GM18870 (cell line): ENCODE data around the gene ZSWIM3.

Source experiments
- ATAC-seq: cut with Tn5 transposase; IDR thresholded peaks from one replicate; pipeline ENCODE4 v1.9.1; 2021; ENCODE audit warnings: moderate library complexity; ENCODE audit not compliant: unreplicated experiment

ZSWIM3 gene

DNA sequence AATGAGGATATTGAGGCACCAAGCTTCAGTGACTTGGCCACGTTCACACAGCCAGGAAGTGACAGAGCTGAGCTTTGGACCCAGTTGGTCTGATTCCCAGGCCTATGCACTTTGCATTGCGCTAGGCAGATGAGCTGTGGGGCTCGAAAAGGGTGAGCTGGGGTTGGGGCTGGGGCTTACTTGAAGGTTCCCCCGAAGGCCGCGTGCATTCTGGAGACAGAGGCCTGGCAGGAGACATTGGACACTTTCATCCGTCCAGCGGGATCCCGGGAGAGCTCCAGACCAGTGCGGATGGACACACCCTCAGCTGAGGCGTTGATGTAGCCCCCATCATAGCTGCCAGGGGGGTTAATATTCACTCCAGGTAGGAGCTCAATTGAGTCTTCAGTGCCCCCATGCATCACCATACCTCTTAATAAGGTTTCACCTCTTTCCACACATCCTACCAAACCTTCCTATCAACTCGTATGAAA is 52.0 kb downstream of the ZSWIM3 start:
- ATAC-seq = no peak

GRCh38 chr20:45909817-45910669 is 52.6 kb downstream of the ZSWIM3 start:
- ATAC-seq = no peak

DNA sequence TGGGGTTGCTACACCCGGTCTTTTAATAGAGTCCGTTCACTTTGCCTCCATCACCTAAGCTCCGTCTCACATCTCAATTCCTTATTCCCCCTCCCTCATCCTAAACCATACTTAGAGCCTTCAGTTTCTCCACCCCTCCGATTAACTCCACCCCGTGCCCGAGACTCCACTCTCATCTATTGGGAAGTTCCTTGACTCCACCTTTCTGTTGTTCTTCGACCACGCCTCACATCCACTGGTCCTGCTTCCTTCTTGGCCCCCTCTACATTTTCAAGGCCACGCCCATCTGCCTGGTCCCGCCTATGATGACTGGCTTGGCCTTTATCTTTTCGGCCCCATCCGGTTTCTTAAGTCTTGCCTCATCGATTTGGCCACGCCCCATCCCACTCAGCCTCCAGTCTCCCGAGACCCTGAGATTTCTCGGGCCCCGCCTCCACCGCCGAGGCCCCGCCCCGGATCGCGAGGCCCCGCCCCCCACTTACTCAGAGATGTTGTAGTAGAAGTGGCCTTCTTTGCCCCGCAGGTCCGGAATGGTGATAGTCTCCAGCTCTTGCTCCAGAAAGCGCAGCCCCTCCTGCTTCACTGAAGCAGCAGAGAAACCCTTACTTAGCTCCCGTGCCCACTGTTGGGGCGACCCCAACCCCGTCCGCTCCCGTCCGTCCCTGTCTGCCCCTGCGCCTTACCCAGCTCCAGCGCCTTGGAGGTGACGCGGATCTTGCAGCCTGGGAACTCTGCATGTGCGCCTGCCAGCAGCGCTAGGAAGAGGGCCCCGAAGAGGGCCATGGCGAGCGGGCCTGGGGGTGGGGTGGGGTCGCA is 53.5 kb downstream of the ZSWIM3 start:
- ATAC-seq = peak; percentile 85

DNA sequence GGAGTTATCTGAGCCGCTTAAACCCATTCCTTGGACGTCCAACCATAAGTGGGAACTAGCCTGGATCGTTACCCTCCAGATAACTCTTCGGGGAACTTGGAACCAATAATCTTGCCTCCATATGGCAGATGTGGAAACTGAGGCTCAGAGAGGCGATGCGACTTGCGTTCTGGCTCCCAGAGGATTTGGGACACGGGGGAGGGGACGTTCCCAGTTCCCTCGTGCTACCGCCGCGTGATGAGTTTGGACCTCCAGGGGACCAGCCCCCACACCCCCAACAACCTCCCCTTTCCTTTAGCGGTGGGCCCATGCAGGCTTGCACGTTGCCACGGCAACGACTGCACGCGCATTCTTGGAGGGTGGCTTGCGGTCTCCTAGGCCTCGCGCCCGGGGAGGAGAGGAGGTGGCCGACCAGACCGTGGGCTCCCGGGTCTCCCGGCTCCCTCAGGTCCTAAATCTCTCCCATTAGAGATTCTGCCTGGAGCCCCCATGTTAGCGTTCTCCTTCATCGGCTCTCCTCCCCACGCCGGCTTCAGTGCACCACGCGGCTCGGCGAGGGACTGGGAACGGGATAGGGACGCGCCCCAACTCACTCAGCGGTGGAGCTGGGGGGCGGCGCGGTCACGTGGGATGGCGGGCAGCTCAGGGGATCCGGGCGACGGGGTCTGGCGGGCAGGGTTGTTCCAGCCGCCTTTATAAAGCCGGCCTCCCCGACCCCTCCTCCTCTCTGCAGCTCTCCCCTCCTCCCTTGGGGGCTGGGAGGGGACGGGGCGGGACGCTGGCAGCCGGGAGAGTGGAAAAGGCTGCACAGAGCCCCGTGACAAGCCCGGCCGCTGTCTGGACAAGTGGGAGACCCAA is 54.3 kb downstream of the ZSWIM3 start, which contains the start of gene PLTP:
TSS of gene PLTP (minus strand) at position 670 of the 858 bp plus-strand sequence. CDS start 703 bp downstream, outside the sequence.
- no peak for ATAC-seq

DNA sequence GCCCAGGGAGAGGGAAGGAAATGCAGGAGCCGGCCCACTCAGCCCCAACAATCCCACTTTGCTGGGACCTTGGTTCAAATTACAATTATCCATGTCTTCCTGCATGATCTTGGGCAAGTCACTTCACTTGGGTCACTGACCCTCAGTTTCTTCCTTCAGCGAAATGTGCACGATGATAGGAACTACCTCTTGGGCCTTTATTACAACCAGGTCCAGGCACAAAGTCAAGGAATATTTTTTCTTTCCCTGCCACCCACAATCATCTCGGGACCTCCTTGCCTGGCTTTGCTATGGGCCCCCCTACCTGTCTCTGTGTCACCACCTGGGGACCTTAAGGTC is 54.9 kb downstream of the ZSWIM3 start:
- no peak for ATAC-seq

DNA sequence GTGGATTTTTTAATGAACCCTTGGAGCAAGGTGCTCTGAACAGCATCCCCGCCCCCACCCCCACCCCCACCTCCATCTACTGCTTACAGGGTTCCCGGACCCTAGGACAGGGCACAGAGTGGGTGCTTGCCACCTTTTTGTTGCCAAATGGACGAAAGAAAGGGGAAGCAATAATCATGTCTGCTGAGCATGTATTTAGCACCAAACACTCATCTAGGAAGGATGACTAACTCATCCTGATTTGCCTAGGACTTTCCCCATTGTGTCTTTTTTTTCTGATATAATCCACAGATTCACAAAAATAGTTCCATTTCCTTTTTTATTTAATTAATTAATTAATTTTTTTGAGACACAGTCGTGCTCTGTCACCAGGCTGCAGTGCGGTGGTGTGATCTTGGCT is 55.7 kb downstream of the ZSWIM3 start:
- no peak for ATAC-seq

DNA sequence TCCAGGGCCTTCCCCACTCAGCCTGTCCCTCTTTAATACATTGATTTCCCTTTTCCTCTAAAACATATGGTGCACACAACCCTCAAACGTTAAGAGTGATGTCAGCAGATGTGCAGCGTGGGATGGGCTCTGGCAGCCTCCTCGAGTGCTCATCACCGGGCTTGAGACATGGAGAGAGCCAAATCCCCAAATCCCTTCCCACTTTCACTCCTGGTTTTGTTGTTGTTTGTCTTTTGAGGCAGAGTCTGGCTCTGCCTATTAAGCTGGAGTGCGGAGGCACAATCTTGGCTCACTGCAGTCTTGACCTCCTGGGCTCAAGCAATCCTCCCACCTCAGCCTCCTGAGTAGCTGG is 60.4 kb downstream of the ZSWIM3 start:
- ATAC-seq = no peak

GRCh38 chr20:45918182-45918737 is 60.8 kb downstream of the ZSWIM3 start:
- no peak for ATAC-seq

DNA sequence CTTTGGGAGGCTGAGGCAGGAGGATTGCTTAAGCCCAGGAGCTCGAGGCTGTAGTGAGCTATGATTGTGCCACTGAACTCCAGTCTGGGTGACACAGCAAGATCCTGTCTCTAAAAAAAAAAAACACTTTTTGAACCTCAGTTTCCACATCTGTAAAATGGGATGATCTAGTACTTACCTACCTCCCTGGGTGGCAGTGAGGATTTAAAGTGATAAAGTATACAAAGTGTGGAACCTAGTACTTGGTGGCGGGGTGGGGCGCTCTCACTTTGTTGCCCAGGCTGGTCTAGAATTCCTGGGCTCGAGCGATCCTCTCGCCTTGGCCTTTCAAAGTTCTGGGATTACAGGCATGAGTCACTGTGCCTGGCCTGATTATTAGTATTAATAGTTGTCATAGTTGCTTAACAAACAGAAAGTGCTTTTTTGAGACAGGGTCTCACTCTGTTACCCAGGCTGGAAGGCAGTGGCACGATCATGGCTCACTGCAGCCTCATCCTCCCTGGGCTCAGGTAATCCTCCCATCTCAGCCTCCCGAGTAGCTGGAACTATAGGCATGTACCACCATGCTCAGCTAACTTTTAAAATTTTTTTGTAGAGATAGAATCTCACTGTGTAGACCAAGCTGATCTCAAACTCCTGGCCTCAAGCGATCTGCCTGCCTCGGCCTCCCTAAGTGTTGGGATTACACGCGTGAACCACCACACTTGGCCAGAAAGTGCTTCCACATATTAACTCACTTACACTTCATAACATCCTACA is 61.5 kb downstream of the ZSWIM3 start:
- no peak for ATAC-seq

DNA sequence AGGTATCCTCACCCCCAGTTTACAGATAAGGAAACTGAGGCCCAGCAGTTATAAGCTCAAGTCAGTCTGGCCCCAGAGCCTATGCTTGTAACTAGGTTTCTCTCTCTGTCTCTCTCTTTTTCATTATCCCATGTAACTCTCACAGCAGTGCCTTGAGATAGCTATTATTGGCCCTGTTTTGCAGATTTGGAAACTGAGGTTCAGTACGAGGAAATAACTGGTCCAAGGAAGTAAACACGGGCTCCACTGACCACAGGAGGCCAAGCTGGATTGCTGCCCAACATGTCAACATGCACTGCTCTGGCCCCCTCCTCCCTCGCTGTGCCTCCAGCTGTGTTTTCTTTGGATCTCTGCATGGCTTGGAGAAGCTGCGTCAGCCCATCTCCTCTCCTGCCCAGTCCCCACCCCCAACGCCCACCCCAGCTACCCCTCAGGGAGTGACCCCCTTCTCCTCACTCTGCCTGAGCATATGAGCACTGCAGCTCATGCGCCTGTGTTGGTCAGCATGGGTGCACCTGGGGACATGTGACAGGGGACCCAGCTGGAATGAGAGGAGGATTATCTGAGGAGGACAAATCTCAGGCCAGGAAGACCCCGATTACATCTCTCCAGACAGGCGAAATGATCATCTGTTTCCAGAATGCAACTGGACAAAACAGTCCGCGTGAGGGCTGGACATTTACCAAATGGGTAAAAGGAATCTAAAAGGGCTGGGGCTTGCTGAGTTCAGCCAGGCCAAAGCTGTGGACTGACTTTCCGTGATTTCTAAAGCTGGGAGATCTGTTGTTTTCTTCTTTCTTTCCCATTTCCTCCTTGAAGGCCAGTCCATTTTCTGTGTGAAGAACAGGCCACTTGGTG is 62.4 kb downstream of the ZSWIM3 start:
- no peak for ATAC-seq

DNA sequence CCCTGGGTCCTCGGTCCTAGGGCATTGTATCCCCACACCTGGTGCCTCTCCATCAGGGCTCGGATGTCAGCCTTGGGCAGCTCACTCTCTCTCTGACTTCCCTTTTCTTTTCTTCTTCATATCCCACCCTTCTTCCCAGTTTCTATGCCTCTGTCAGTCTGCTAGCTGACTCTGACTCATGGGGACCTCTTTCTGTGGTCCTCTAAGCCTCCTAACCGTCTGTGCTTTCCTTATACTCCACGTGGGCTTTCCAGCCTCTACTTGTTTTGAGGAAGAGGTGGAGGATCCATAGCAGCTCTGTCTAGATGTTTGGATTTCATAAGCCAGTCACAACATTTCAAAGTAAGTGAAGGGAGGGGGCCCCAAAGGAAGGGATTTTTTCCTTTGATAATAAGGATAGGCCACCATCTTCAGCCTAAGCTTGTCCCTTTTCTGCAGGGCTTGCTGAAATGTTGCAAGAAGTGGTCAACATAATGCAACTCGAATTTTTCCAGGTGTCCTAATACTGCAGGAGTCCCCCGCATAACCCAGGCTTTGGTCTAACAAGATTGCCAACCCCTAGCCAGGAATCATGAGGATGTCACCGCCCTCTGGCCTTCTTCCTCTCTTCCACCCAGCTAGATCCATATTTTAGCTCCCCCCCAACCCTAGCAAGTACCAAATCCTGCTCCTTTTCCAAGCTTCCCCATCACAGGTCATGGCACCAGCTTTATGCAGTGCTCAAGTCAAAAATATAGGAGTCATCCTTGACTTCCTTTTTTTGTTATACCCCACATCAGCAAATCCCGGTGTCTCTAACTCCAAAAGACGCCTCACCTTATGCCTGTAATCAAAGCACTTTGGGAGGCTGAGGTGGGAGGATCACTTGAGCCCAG is 63.3 kb downstream of the ZSWIM3 start:
- no peak for ATAC-seq

DNA sequence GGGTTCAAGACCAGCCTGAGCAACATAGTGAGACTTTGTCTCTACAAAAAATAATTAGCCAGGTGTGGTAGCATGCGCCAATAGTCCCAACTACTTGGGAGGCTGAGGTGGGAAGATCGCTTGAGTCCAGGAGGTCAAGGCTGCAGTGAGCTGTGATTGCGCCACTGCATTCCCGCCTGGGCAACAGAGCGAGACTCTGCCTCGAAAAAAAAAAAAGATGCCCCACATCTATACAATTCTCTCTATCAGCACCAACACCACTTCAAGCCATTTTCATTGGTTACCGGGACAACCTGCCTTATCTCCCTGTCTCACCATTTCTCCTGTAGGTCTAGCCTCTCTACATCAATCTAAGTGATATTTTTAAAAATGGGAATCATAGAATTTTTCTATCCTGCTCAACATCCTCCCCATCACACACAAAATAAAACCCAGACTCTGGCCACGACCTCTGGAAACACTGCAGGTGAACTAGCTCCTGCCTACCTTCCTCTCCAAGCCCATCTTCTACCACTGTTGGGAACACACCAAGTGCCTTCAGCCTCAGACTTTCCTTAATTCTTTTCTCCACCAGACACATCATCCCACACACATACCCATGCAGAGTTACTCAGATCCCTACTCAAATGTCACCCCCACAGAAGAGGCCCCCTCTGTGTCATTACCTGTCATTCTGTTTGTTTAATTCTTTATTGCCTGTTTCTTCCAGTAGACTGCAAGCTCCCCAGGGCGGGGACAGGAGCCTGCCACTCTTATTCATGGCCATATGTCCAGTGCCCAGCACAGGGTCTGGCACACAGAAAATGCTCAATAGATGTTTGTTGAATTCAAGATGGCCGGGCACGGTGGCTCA is 64.1 kb downstream of the ZSWIM3 start:
- no peak for ATAC-seq

DNA sequence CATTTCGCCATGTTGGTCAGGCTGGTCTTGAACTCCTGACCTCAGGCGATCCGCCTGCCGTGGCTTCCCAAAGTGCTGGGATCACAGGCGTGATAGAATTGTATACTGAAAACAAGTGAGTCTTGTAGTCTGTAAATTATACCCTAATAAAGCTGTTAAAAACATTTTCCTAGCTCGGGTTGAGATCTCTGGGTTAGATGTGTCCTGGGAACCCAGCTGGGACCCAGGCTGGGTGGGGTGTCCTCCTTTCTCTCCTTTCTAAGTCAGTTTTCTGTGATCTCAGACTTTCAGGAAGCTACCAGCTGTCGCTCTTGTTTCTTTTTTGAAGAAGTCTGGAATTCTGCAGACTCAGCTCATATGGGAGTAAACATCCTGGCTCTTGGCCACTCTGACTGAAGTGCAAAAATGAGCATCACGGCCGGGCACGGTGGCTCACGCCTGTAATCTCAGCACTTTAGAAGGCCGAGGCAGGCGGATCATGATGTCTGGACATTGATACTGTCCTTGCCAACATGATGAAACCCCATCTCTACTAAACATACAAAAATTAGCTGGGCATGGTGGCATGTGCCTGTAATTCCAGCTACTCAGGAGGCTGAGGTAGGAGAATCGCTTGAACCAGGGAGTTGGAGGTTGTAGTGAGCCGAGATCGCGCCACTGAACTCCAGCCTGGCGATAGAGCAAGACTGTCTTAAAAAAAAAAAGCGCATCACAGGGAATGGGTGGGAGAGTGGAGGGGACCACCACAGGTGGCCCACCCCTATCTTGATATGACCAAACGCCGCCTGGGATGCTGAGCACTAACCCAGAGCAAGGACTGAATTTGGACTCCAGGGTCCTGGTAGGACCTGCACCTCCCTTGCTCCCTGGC is 67.2 kb downstream of the ZSWIM3 start:
- ATAC-seq = no peak

- ATAC-seq = no peak
Observed at GRCh38 chr20:45925821-45926506, 68.5 kb downstream of the ZSWIM3 start.

DNA sequence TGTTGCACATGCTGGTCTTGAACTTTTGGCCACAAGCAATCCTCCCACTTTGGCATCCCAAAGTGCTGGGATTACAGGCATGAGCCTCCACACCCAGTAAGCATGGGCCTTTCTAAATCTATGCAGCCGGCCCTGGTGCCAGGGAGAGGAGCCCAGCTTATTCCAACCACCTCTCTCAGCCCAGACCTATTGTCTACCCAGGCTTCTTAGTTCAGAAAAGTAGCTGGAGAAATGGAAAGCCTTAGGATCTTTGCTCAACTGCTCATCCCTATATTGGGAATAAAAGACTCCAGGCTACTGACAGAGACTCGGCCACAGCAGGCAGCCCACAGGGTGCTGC is 69.3 kb downstream of the ZSWIM3 start:
- no peak for ATAC-seq
